Kidney tubule cell (primary cell): ENCODE results near the gene PCNA.

Source experiments
- DNase-seq: peaks from one replicate; pipeline ENCODE4 v3.0.0-alpha.2; 2018; ENCODE audit warnings: low spot score

The PCNA gene

GRCh38 chr20:5065166-5065878, 54.4 kb downstream of the PCNA start:
- peak; percentile 65 for DNase-seq
